ENCODE data around the gene KRT80. TPM values are rescaled to one million over a fixed set of nuclear protein-coding genes. Genes with fewer than 3 reads are reported as not detected.

The KRT80 gene
- total RNA-seq, 1 experiment from 2014 or later: 0.11 TPM

DNA sequence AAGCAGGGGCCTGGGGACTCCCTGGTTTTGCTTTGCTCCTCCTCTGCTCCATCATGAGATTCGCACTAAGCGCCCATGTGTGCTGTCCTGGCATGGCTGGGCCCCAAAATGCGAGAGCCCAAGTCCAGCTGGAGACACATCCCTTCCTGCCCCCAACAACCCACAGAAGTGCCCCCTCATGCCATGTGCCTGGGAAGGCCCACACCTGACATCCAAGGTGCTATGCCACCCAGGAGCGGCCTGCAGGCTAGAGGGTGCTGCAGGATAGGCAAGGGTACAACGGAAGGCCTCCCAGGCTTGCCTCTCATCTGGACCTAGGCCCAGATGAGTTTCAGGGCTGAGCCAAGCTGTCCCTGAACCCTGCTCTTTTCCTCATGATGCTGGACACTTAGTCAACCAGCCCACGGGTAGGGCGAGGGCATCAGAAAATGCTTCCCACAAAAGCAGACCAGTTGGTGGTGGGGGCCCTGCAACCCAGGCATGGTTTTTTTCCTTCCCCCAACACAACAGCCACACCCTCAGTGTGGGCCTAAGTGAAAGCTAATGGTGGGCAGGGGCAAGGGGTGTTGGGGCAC lies 13.2 kb upstream of the KRT80 start:
- in situ Hi-C loops (cut with HindIII; ENCODE audit: low pct_unique_long_range_greater_than_20kb, low sequenced_read_pairs): no loop called here
- DNase-seq (ENCODE audit: low read depth, low spot score): no peak

DNA sequence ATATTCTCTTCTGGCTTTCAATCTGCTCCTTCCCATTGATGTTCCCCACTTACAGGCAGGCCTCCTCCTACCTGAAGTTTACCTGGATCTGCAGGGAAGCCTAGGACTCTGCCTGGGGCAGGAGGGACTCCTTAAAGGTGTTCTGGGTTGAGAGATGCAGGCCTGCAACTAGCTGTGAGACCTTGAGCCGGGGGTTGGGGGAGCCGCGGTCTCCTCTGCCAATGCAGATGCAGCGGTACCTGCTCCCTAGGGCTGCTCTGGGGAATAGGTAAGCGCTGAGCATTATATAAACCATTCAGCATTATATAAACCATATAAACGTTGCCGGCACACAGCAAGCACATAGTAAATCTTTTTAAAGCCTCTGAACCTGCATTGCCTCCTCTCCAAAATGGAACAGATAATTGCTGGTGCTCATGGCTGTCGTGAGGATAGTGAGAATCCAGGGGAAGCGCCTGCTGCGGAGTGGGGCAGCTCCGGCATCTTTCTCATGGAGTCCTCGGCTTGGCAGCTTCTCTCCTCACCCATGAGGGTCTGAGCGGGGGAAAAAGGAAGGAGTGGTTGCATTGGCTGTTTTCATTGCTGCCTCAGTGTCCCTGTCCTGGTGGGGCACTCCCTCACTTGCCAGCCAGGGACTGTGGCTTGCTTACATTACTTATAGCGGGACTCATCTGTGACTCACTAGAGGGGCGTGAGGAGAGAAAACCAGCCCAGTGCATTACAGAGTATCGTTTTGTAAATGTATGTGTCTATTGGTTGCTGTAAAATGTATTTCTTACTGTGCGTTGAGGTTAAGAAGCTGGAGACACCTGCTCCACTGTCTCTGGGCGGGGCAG lies 12.5 kb upstream of the KRT80 start:
- DNase-seq (ENCODE audit: low read depth, low spot score): no peak
- in situ Hi-C loops (cut with HindIII; ENCODE audit: low pct_unique_long_range_greater_than_20kb, low sequenced_read_pairs): no loop called here

DNA sequence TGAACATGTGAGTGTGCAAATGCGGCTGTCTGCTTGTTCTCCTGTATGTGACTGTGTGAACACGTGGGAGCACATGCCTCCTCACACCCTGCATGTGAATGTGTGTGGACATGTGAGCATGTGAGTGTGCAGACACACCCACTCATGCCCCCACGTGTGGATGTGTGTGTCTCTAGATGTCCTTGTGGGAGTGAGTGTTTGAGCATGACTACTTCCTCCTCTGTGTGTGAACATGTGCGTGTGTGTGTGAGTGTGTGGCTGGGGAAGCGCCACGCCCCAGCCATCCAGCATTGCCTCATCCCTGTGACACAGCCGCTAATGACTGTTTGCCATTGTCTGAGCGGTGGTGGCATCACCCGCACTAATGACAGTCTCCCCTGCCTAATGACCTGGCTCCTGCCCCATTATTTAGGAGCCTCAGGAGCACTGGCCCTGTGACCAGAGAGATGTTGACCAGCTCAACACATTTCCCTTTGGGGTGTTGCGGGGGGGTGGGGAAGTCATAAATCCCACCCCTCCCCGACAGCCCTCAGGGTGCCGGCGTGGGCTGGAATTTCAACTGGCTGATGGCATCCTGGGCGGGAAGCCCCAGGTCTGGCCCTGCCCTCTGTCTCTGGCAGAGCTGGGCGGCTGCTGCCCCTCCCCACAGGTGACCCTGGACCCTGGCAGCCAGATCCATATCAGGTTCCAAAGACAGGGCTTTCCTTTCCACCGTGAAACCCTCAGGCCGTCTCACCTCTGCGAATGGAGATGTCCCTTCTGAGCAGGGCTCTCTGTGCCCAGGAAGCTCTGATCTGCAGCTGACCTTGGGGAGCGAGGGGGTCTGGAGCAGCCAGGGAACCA lies 11.5 kb upstream of the KRT80 start:
- DNase-seq (ENCODE audit: low read depth, low spot score): peak; percentile 9
- in situ Hi-C loops (cut with HindIII; ENCODE audit: low pct_unique_long_range_greater_than_20kb, low sequenced_read_pairs): no loop called here

DNA sequence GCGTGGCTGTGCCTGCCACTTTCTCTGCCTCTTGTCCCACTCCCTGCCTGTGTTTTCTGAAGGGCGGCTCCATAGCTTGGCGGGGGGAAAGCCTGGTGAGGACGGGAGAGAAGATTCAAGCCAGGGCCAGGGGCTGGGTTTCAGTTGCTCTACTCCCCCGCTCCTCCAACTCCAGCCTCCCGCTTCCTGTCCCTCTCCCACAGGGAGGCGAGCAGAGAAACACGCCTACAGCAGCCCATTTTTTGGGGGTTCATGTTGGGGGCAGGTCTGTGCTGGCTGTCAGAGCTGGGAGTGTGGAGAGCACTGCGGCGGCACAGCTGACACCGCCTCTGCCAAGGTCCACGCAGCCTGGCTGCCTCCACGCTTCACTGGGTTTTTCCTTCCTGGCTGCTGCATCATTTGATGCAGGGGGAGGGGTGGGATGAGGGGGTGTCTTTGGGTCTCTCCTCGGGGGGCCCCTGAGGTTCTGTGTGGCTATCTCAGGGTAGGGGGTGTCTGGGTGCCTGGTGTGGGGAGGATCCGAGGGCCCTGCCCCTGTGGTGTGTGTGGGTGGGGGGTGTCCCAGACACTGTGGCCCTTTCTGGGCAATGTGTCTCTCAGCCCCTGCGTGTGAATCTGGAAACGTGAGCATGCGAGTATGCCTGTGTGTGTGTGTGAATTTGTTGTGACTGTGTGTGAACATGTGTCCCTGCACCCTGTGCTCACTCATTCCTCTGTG lies 10.7 kb upstream of the KRT80 start:
- no peak for DNase-seq (ENCODE audit: low read depth, low spot score)
- in situ Hi-C loops (cut with HindIII; ENCODE audit: low pct_unique_long_range_greater_than_20kb, low sequenced_read_pairs): no loop called here

DNA sequence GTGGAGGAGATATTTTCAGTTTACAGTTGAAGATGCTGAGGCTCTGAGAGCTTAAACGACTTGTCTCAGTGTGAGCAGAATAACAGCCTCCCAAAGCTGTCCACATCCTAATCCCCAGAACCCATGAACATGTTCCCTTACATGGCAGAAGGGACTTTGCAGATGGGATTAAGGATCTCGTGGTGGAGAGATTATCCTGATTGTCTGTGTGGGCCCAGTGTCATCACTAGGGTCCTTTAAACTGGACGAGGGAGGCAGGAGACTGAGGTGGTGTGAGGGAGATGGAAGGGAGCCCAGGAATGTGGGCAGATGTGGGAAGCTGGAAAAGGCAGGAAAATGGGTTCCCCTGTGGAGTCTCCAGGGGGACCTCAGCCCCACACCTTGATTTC lies 9.6 kb upstream of the KRT80 start:
- in situ Hi-C loops (cut with HindIII; ENCODE audit: low pct_unique_long_range_greater_than_20kb, low sequenced_read_pairs): no loop called here
- DNase-seq (ENCODE audit: low read depth, low spot score): no peak

DNA sequence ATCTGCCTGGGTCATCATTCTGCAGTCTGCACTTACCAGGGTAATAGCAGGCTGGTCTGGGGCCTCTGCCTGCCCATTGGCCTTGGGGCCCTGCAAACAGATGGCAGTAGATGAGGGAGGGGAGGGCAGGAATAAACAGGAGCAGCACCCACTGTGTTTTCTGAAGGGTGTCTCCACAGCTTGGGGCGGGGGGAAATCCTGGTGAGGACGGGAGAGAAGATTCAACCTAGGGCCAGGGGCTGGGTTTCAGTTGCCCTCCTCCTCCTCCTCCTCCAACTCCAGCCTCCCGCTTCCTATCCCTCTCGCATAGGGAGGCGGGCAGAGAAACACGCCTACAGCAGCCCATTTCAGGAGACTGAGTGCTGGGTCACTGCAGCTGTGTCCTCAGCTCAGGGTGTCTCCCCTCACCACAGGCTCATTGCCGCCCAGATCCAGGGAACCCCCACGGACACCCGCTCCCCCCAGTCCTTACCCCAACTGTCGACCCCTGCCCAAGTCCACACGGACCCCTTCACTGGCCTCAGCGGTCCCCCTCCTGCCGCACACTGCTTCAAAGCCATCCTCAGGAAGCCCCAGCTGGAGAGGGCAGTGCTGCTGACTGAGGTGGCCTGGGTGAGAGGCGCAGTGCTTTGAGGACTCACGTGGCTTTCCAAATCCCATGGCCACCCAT lies 9.1 kb upstream of the KRT80 start:
- DNase-seq (ENCODE audit: low read depth, low spot score): no peak
- in situ Hi-C loops (cut with HindIII; ENCODE audit: low pct_unique_long_range_greater_than_20kb, low sequenced_read_pairs): no loop called here

DNA sequence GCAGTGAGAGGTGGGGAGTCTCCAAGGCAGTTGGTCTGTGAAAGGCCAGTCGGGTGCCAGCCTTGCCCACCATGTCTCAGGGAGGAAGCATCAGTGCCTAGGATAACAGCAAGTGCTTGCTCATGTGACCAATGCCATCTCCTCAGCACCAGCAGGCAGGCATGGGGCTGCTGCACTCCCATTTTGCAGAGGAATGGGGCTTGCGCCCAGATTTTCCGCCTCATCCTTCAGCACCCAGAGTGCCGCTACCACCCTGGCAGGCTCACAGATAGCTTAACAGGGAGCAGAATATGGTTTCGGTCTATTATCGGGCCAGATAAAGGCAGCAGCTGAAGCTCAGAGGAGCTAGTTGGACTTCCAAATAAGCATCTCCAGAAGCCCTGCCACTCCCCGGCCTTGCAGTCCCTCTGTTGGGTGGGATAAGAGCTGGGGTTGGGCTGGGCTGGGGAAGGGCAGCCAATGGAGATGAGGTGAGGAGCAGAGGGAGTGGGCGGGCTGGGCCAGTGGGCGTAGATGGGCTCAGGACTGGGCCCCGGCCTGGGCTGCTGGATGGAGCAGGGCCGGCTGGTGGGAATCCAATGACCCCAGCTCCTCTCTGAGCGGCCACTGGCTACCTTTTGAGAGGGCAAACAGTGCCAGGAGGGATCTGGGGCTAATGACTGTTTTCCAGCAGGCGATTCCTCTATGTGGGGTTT lies 8.4 kb upstream of the KRT80 start:
- no peak for DNase-seq (ENCODE audit: low read depth, low spot score)
- in situ Hi-C loops (cut with HindIII; ENCODE audit: low pct_unique_long_range_greater_than_20kb, low sequenced_read_pairs): no loop called here

DNA sequence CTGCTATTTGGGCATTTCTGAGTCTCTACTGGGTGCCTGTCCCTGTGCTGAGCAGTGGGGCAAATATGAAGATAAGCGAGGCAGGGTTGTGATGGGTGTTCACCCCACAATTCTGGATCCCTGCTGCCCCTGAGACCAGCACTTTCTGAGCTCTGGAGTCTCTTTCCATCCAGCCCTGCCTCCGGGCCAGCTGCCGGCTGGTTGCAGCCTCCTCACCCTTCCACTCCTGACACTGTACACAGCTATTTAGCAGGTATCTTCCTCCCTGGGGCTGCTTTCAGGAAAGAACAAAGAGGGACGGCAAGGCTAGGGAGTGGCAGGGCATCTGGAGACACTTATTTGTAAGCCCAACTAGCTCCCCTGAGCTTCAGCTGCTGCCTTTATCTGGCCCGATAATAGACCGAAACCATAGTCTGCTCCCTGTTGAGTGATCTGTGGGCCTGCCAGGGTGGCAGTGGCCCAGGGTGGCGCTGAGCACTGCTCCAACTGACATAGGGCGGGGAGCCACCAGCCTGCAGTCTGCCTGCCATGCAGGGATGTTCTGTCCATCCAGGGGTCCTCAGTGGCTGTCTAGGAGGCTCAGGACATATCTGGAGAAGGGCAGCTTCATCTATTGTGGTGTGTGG lies 7.6 kb upstream of the KRT80 start:
- in situ Hi-C loops (cut with HindIII; ENCODE audit: low pct_unique_long_range_greater_than_20kb, low sequenced_read_pairs): no loop called here
- no peak for DNase-seq (ENCODE audit: low read depth, low spot score)

DNA sequence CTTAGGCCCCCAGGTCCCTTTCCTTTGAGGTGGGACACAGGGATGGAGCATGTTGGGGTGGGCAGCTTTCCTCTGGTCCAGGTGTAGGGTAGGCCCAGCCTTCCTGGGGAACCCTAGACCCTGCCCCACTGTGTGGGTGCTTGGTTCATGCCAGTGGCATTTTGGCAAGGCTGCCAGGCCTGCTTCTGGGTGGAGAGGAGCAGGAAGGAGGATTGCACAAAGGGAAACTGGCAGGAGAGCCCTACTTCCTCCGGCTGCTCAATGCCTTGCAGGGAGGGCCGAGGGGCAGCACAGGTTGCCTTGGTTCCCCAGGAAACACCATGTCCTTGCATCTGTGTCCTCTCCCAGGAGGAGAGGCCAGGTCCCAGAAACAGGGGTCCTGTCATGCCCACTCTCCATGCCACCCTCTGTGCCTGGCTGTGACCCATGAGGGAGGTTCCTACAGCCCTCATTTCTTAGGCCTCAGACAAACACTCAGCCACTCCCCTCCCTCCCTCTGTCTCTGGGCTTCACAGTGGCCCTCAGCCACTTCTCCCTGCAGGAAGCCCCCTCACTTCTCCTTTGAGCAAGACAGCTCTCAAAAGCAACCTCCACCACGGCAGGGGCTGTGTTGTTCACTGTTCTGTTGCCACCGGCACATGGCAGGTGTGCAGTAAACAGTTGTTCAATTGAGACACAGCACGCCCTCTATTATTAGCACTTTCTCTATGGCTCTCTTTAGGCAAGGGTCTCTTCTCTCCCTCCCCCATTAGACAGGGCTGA lies 6.8 kb upstream of the KRT80 start:
- in situ Hi-C loops (cut with HindIII; ENCODE audit: low pct_unique_long_range_greater_than_20kb, low sequenced_read_pairs): no loop called here

DNA sequence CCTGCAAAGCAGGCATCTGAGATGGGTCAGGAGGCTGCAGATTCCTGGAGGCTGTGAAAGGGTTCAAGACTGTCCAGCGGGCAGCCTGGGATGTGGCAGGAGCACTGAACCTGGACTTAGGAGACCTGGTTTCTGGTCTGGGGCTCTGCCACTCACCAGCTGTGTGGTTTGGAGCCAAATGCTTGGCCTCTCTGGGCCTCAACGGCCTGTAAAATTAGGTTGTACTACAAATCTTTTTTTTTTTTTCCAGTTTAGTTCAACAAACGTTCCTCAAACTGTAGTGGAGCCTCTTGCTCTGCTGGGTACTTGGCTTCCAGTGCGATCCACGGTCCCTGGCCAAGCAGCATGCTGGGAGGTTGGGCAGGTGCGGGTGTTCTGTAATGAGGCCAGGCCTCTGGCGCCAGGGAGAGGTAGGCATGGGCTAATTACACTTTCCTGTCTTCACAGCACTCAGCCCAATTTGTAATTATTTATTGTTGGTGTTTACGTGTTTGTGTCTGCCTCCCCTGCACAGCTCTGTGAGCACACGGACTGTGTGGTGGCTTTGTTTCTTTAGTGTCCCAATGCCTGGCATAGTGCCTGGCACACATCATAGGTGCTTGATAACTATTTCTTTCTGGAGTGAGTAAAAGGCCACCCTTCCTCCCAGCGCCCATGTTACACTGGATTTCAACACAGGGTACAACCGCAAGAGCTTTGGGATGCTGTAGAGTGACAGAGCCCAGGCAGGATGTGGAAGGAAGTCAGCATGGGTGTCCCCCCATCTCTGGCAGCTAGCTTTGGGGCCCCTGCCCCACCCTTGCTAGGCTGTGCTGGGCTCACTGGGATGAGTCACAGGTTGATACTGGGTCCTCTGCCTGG lies 5.8 kb upstream of the KRT80 start:
- in situ Hi-C loops (cut with HindIII; ENCODE audit: low pct_unique_long_range_greater_than_20kb, low sequenced_read_pairs): no loop called here
- no peak for DNase-seq (ENCODE audit: low read depth, low spot score)

More for the DNA sequence above, 6.8 kb upstream of the KRT80 start:
- no peak for DNase-seq (ENCODE audit: low read depth, low spot score)

DNA sequence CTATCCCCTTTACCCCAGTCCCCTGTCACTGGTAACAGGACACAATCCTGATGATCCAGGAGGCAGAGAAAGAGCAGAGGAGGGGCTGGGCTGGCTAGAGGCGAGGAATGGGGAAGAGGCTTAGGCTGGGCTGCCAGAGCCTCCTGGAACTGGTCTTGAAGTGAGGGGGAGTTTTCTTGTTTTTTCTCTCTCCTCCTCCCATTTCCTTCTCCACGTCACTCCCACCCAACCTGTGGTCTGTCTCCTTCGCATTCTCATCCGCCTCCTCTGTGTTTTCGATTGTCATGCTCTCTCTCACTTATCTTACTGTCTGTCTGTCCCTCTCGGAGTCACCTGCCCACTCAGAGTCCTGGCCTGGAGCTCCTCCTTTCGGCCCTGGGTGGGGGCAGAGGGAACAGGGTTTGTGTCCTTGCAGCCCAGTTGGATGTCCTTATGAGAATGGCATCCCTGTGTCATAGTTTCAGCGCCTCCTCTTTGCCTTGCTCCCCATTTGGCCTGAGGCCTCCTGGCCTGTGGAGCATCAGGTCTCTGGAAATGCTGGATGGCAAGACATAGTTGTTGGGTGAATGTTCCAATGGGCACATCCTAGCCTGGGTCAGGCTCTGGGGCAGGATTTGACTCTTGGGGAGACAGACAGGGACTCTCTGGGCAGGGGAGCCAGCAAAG lies 3.4 kb upstream of the KRT80 start:
- no peak for DNase-seq (ENCODE audit: low read depth, low spot score)
- in situ Hi-C loops (cut with HindIII; ENCODE audit: low pct_unique_long_range_greater_than_20kb, low sequenced_read_pairs): no loop called here

DNA sequence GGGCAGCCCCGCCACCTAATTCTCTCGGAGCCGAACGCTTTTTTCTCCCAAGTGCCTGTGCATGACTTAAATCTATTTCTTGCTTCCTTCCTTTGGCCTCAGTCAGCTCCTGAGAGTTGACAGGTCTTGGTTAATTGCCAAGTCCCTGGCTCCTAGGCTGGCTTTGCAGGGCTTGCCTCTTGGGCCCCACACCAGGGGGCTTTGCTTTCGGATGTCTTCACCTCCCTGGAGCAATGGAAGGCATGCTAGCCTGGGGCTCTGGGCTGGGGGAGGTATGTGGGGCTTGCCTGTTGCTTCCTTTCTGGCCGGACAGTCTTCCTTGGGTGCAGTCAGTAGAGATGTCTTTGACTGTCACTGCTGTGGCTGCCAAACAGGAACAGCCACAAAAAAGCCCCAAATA lies 2.2 kb upstream of the KRT80 start:
- no peak for DNase-seq (ENCODE audit: low read depth, low spot score)
- in situ Hi-C loops (cut with HindIII; ENCODE audit: low pct_unique_long_range_greater_than_20kb, low sequenced_read_pairs): no loop called here

DNA sequence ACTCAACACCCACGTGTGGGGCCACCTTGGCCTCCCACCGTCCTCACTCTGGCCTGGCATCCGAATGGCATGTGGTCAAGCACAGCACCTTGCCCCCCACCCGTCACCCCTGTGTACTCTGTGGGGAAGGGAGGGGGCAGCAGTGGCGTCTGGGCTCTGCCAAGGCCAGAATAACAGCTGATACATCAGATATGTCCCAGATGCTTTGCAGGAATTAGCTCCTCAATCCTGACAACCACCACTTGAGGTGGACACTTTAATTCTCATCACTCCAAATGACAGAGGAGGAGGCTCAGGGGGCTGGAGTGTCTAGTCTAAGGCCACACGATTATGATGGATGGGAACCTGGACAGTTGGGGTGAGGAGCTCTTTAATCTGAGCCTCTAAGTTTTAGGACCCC lies 1.7 kb upstream of the KRT80 start:
- DNase-seq (ENCODE audit: low read depth, low spot score): no peak
- in situ Hi-C loops (cut with HindIII; ENCODE audit: low pct_unique_long_range_greater_than_20kb, low sequenced_read_pairs): no loop called here

DNA sequence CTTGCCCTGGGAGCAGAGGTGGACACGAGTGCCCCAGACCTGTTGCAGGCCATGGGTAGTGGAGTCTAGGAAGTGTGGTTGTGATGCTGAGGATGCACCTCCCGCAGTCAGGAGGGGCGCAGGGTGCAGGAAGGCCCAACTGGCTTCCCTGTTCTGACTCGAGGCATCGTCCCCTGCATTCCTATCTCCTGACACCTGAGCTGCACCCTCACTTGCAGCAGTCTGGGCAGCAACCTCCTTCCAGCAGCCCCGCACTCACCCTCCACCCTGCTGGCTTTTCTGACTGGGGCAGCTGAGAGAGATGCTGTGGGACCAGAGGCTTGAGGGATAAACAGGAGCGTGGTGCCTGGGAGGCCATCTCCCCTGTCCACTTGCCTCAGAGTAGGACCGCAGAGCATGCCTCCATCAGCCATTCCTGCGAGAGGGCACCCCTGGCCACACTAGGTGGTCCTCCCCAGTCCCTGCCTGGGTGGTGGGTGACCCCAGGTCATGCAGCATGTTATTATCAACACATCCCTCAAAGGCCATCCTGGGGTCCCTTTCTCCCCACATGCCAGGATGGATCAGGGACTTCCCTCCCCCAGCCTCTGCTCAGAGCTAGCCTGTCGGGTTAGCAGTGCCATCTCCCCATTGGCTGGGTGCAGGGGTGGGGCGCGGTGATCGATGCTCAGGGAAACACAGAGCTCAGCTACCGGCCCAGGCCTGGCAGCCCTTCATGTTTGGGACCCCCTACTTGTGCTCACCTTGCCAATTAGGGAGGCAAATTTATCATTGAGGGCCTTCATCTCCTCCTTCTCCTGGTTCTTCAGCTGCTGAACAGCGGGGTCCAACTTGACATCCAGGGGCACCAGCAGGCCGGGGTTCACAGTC lies 719 bp downstream of the KRT80 start:
- in situ Hi-C loops (cut with HindIII; ENCODE audit: low pct_unique_long_range_greater_than_20kb, low sequenced_read_pairs): no loop called here
- no peak for DNase-seq (ENCODE audit: low read depth, low spot score)
